AG04450 (cell line): ENCODE data around the gene CA11. TPM values are rescaled to one million over a fixed set of nuclear protein-coding genes. Genes with fewer than 3 reads are reported as not detected.

ENCODE experiments used
- CTCF ChIA-PET: fragments of 300-600, 350-600 bp; formaldehyde crosslinking; extraction: SDS; loops from one replicate; lab custom pipeline; 2022; ENCODE audit warnings: antibody characterized with exemption, inconsistent platforms; lab: Charles Lee
- POLR2A ChIA-PET: fragments of 350-600 bp; formaldehyde crosslinking; extraction: SDS; loops from one replicate; lab custom pipeline; 2021; ENCODE audit warnings: antibody characterized with exemption, inconsistent platforms; lab: Yijun Ruan, JAX
- DNase-seq: peaks from one replicate; pipeline ENCODE4 v3.0.0-alpha.2; 2011; ENCODE audit warnings: low read depth, low spot score
- H3K27ac ChIP-seq: one replicate; pipeline ENCODE4 v1.5.1; 2012; ENCODE audit warnings: low read depth, low read length, control low read depth
- H3K27me3 ChIP-seq: one replicate; pipeline ENCODE4 v1.6.0; 2012; ENCODE audit warnings: low read length; ENCODE audit not compliant: control insufficient read depth, insufficient read depth
- H3K4me3 ChIP-seq: 2 replicates; pipeline ENCODE4 v1.5.1; 2011; ENCODE audit warnings: mild to moderate bottlenecking, low read depth, low read length, control low read depth
- H3K9me3 ChIP-seq: 2 replicates; pipeline ENCODE4 v1.5.1; 2012; ENCODE audit warnings: low read length; ENCODE audit not compliant: control insufficient read depth, insufficient read depth
- polyA plus RNA-seq: library from polyadenylated mRNA; depleted of rRNA; stranded (reverse); fragments of >200 nt; gene quantifications from 2 replicates; pipeline ENCODE4 v1.2.3, GENCODE V29; 2011
- TF ChIP-seq, protein P1 (sequence below): IDR thresholded peaks from 2 replicates; pipeline ENCODE4 v1.5.1; 2011; ENCODE audit warnings: low read depth, low read length, control low read depth, inconsistent platforms

CA11 gene
- polyA plus RNA-seq, 1 experiment = 3.7 TPM

DNA sequence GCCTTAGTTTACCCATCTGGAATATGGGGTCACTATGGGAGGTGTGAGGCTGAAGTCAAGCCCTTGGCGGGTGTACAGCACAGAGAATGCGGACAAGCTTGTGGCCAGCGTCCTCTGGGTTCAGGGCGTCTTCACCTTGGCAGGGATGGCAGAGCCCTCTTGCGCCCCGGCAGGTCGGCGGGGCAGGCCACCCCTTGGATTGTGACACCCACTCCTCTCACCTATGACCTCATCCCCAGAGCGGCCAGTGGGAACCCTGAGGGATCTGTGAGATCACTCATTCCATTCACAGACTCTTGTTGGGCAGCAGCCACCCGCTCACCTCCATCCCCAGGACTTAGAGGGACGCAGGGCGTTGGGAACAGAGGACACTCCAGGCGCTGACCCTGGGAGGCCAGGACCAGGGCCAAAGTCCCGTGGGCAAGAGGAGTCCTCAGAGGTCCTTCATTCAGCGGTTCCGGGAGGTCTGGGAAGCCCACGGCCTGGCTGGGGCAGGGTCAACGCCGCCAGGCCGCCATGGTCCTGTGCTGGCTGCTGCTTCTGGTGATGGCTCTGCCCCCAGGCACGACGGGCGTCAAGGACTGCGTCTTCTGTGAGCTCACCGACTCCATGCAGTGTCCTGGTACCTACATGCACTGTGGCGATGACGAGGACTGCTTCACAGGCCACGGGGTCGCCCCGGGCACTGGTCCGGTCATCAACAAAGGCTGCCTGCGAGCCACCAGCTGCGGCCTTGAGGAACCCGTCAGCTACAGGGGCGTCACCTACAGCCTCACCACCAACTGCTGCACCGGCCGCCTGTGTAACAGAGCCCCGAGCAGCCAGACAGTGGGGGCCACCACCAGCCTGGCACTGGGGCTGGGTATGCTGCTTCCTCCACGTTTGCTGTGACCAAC is 39.3 kb downstream of the CA11 start, which contains the start of gene SPACA4:
Gene SPACA4, plus strand, starts transcription at position 280 of the 896 bp plus-strand sequence. Its CDS starts 237 bp downstream, at position 517.
- H3K27me3 ChIP-seq = no peaks in the 10 kb centered on the region
- no peak for DNase-seq
- no peaks in the 10 kb centered on the region; the same call in 1 of the 2 replicates for H3K9me3 ChIP-seq
- CTCF ChIA-PET = interaction anchor here (2.9 kb wide), 1 partner anchor 101 kb away, joined by 14 read pairs; no protein-coding TSS in a partner anchor
- TF ChIP-seq, protein P1, sequence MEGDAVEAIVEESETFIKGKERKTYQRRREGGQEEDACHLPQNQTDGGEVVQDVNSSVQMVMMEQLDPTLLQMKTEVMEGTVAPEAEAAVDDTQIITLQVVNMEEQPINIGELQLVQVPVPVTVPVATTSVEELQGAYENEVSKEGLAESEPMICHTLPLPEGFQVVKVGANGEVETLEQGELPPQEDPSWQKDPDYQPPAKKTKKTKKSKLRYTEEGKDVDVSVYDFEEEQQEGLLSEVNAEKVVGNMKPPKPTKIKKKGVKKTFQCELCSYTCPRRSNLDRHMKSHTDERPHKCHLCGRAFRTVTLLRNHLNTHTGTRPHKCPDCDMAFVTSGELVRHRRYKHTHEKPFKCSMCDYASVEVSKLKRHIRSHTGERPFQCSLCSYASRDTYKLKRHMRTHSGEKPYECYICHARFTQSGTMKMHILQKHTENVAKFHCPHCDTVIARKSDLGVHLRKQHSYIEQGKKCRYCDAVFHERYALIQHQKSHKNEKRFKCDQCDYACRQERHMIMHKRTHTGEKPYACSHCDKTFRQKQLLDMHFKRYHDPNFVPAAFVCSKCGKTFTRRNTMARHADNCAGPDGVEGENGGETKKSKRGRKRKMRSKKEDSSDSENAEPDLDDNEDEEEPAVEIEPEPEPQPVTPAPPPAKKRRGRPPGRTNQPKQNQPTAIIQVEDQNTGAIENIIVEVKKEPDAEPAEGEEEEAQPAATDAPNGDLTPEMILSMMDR = no peak
- POLR2A ChIA-PET = interaction anchor here (1.7 kb wide), 1 partner anchor 12 kb away, joined by 12 read pairs; the partner anchor contains the start of genes RPL18 and SPHK2
- H3K27ac ChIP-seq = no peak within 1 kb of the TSS
- no peak within 1 kb of the TSS for H3K4me3 ChIP-seq

DNA sequence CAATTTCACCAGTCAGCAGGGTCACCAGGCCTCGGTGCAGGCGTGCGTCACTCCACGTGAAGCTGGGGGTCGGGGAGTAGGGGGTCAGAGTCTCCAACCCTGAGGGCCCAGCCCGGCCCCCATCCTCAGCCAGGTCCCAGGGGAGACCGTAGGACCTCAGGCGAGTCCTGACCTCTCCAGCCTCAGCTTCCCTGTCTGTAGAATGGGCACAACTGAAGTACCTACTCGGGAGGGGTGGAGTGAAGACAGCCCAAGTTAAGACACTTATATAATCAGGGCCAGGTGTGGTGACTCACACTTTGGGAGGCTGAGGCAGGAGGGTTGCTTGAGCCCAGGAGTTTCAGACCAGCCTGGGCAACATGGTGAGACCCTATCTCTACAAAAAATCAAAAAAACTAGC is 42.1 kb downstream of the CA11 start:
- POLR2A ChIA-PET = no interaction called here
- DNase-seq = no peak
- Histone ChIP-seq H3K4me3 (no peak overlapping the region), H3K9me3 (no peaks in the 10 kb centered on the region; the same call in 1 of the 2 replicates), H3K27me3 (peaks cover 9% of the 10 kb centered on the region), H3K27ac (no peak overlapping the region)
- CTCF ChIA-PET = no interaction called here
- TF ChIP-seq, protein P1 = no peak

DNA sequence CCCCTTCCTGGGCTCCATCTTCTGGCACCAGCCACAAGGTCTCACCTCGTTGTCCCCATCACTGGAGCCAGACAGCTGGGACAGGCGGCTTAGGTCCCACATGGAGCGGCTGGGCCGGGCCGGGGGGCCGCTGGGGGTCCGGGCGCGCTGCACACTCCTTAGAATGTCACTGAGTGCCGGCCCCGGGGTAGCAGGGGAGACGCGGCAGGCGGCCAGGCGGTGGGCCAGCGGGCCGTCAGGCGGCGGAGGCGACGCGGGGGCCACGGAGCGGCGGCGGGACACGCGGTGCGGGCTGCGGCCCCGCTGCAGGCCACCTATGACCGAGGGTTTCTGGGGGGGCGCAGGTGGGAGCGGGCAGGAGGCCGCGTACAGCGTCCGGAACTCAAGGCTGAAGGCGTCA is 42.5 kb downstream of the CA11 start:
- H3K27me3 ChIP-seq = peaks cover 10% of the 10 kb centered on the region
- H3K4me3 ChIP-seq = no peak overlapping the region
- H3K9me3 ChIP-seq = no peaks in the 10 kb centered on the region; the same call in 1 of the 2 replicates
- no peak for DNase-seq
- H3K27ac ChIP-seq = no peak overlapping the region
- TF ChIP-seq, protein P1 = no peak
- CTCF ChIA-PET = no interaction called here
- POLR2A ChIA-PET = no interaction called here

DNA sequence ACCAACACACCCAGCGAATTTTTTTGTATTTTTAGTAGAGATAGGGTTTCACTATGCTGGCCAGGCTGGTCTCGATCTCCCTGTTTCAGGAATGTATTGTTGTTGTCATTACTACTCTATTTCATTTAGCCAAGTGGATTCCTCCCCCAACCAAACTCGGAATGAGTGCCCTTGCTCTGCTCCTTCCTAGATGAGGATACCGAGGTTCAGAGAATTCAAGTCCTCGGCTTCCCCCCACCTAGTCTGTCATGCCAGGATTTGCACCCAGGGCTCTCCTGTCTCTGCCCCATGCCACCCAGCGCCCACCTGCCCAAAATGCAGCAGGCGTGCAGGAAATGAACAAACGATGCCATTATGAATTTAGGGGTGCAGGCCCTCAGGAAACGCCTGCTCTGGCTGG is 43.0 kb downstream of the CA11 start:
- Histone ChIP-seq H3K4me3 (no peak overlapping the region), H3K27ac (no peak overlapping the region), H3K9me3 (no peaks in the 10 kb centered on the region; the same call in 1 of the 2 replicates), H3K27me3 (peaks cover 13% of the 10 kb centered on the region)
- no peak for DNase-seq
- TF ChIP-seq, protein P1 = no peak
- ChIA-PET CTCF (no interaction called here), POLR2A (interaction anchor here (1.1 kb wide), 1 partner anchor 10 kb away, joined by 3 read pairs; no protein-coding TSS in a partner anchor)
